GM20000 (cell line): ENCODE results near the gene COMT.
"Not testable (repeated sequence)": the region's sequence is repeated elsewhere in the genome, so short reads cannot be mapped to it uniquely, and the experiment has no call there.

Experiments used
- DNase-seq: peaks from one replicate; pipeline ENCODE4 v3.0.0; 2012; ENCODE audit warnings: low spot score
- CTCF ChIP-seq: IDR thresholded peaks from 2 replicates; pipeline ENCODE4 v1.5.1; 2012; ENCODE audit warnings: mild to moderate bottlenecking, control low read depth; ENCODE audit errors: extremely low read depth, missing control alignments

COMT gene

GRCh38 chr22:19923914-19924513 lies 17.6 kb upstream of the COMT start:
- no peak for DNase-seq
- no peak for TF ChIP-seq CTCF

GRCh38 chr22:19926028-19926427 lies 15.5 kb upstream of the COMT start:
- DNase-seq = not testable (repeated sequence)

- no peak for DNase-seq
- TF ChIP-seq CTCF = no peak
Observed at GRCh38 chr22:19927696-19928095, 13.9 kb upstream of the COMT start.

- DNase-seq = no peak
- no peak for TF ChIP-seq CTCF
Observed at GRCh38 chr22:19928207-19928606, 13.4 kb upstream of the COMT start.

- no peak for DNase-seq
Observed at GRCh38 chr22:19929586-19930550, 11.7 kb upstream of the COMT start.

GRCh38 chr22:19930551-19931486 lies 10.8 kb upstream of the COMT start:
- no peak for DNase-seq
- no peak for TF ChIP-seq CTCF

More at GRCh38 chr22:19929586-19930550, 11.7 kb upstream of the COMT start:
- TF ChIP-seq CTCF = no peak

- no peak for DNase-seq
- TF ChIP-seq CTCF = no peak
Observed at GRCh38 chr22:19931514-19931913, 10.1 kb upstream of the COMT start.
